GM18867 (cell line): ENCODE results near the gene PSTPIP2.
"Not testable (repeated sequence)": the region's sequence is repeated elsewhere in the genome, so short reads cannot be mapped to it uniquely, and the experiment has no call there.

Source experiments
- ATAC-seq: cut with Tn5 transposase; IDR thresholded peaks from one replicate; pipeline ENCODE4 v1.9.1; 2021; ENCODE audit warnings: mild to moderate bottlenecking, moderate library complexity; ENCODE audit not compliant: unreplicated experiment

Gene PSTPIP2

DNA sequence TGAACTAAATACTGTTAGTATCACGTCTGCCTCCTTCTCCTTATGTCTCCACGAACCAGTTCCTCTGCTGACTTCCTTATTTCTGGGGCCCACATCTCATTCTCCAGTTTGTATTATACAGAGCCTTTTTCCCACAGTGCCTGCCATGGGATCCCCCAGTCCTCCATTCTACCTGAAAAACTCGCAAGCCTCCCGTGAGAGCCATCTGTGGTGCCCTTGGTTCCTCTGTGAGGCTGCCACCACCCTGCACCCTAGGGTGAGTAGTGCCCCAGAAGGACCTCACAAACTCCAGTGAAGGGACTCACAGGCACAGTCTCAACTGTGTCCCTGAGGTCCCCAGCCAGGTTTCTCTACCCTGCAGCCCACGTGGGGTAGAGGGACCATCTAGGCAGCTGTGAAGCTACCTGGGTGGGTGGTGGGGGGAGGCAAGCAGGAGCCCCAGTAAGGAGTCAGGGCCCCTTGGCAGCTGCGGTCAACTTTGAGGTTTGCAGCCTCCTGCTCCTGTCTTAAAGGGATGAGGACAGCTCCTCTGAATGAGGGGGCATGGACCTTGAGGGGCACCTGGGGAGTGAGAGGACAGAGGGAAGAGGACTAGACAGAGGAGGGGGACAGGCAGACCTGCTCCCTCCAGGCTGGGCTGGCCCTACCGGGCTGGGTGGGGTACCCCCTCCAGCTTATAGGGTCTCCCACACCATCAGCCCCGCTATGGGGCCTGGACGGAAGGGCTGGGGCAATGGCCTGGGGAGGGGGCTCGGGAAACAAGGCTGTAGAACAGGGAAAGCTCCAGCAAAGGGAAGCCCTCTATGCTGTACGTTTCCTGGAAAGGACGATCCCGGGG is 1.0 kb downstream of the PSTPIP2 start:
- ATAC-seq: no peak

DNA sequence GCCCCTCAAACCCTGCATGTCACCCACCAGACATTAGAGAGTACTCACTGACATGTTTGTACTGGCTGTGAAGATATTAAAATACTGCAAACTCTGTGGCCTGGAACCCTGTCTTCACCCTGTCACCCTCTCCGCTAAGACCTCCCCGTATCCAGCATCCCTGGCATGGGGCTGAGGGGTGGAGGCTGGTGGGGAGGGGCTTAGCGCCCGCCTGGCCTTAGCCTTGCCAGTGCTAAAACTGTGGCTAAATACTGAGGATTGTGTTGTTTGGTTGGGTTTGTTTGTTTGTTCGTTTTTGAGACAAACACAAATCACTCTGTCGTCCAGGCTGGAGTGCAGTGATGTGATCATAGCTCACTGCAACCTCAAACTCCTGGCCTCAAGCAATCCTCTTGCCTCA is 1.8 kb downstream of the PSTPIP2 start:
- ATAC-seq: no peak

DNA sequence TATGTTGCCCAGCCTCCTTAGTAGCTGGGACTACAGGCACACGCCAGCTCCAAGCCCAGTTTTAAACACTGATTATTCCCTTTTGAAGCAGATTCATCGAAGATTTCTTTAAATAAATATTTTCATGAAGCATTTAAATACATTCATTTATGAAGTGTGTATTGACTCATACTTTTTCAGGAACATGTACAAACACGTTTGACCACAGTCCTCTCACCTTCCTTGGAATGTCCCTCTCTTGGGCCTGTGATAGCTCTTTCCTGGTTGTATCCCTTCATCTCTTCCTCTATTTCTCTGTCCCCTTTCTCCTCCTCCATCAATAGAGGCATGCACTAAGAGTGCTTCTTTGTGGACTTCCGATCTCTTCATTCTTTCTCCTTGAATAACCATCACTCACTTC is 2.5 kb downstream of the PSTPIP2 start:
- no peak for ATAC-seq

DNA sequence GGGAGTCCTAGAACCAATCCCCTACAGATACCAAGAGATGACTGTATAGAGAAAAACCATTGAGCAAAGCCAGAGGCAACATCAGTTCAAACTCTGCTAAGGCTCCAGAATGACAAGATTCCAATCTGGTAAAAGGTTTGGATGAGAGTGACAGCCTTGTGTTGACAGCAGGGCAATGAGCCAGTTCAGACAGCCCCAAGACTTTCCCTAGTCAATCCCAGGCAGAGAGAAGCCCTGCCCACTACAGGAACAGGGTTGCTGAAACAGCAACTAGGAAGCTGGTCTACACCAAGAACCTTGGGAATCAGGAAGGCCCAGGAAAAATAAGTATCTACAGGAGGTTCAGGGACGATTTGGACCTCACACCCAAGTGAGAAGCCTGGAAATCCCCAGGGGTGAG is 3.3 kb downstream of the PSTPIP2 start:
- no peak for ATAC-seq

DNA sequence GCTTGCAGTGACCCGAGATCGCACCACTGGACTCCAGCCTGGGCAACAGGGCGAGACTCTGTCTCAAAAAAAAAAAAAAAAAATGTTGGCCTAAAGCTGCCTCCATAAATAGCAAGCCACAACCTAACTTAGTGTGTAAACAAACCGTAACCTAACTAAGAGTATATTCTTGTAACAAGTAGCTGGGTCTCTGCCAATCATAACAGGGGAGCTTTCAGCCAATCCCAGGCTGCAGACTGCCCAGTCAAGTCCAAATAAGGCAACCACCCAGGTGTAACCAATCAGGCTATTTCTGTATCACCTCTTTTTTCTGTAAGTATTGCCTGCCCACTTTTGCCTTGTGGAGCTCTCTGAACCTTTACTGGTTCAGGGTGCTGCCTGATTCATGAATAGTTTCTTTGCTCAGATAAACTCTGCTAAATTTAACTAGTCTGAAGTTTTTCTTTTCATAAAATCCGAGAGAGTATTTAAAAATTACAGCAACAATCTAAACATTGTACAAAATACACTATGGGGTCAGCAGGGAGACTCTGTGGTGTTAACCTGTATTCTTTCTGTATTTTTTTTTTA is 4.5 kb downstream of the PSTPIP2 start:
- no peak for ATAC-seq

DNA sequence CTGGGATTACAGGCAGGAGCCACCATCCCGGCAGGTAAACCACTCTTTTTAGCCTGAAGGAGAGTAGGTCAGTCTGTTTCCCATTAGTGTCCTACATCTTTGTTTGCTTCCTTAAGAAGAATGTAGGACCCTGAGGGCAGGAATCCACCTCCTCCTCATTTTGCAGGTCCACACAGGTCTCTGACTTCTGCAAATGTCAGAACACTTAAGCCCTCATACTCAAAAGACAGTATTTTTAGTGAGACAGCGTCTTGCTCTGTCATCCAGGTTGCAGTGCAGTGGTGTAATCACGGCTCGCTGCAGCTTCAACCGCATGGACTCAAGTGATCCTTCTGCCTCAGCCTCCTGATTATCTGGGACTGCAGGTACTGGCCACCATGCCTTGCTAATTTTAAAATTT is 9.3 kb downstream of the PSTPIP2 start:
- ATAC-seq: no peak

DNA sequence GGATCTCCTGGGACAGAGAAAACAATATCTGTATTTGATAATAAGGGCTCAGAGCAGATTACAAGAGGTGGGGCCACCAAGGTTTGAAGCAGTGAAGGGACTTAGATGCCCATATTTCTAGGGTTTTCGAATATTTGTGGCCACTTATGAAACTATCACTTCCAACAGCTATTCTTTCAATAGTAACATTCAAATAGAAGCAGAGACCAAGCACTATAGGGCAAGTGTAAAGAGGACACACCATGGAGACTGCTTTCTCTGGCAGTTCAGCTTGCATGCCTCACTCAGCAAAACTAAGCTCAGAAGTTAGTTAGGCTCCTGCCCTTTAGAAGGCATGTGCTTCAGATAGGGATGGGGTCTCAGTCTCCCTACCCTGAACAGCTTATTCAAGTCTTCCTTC is 10.3 kb downstream of the PSTPIP2 start:
- ATAC-seq: no peak

DNA sequence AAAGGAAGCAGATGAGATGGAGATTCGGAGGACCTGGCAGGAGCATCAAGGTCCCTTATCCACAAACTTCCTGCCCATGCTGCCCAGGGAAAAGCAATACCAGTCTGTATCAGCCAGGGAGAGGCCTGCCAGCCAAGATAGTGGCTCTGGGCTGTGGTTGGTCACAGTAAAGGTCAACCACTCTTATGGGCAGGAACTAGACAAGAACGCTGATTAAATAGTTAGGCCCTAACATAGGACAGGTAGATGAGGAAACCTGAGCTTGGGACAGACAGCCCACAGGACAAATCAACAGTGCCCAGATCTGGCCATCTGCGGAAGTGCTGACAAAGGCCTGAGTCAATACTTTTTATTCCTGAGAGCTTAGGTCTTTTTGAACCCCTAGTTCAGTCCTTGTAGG is 10.7 kb downstream of the PSTPIP2 start:
- ATAC-seq: no peak

DNA sequence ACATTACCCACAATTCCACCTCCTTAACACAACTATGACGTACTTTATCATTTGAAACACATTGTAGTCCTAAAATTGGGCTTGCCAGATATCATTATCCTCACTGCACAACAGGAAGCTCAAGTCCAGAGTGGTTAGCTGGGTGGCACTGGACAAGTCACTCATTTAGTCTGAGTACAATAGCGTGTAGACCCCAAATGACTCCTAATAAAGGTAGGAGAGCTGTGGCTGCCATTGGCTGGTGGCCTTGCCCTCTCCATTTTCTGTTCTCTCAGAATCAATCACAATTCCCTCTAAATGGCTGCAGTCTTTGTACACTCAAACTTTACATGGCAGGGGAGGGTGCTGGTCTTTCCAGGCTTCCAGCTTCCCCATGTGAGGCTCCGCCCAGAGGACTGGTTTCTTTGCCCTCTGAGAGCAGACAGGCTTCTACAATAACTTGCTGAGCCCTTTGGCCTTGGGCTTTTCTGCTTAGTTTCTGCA is 11.7 kb downstream of the PSTPIP2 start:
- no peak for ATAC-seq

DNA sequence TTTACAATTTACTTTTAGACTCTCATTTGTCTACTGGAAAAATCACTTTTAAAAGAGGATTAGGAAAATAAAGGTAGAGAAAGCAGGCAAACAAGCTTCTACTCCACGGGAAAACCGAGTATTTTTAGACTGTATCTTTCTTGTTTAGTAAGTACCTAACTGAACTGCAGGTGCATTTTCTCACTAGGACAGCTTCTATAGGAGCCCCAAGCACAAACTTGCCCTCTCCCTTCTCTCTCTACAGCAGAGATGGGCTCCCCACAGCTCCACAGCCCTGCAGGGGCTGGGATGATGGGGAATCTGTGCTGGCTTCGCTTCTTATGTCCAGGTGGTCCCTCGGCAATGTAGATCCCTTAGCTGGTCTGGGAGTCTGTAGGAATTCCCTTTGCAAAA is 16.2 kb downstream of the PSTPIP2 start:
- ATAC-seq: no peak

DNA sequence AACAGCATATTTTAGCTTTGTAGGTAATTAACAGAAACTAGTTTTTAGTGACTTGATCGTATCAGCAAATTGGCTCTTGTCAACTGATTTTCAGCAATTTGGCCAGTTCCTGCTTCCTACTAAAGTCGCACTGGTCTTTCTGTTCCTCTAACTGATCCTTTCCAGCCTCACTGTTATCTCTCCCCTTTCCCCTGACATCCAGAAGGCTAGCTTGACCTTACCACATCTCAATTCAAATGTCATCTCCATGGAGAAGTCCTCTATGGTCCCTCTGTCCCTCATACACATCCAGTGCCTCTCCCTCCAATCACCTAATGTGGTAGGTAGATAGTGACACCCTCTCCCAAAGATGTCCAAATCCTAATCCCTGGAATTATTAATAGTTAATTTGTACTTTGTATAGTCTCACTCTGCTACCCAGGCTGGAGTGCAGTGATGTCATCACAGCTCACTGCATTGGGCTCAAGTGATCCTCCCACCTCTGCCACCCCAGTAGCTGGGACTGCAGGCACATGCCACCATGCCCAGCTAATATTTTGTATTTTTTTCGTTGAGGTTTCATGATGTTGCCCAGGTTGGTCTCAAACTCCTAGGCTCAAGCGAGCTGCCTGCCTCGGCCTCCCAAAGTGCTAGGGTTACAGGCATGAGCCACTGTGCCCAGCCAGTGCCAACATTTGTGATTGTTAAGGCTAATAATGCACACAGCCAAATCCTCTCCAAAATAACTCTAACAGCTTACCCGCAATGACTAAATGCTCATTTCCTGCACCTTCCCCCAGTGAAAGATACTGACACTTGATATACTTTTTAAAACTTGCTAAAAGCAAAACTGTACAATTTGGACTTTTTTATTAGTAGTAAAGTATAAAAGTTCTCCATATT is 16.9 kb downstream of the PSTPIP2 start:
- ATAC-seq: peak; percentile 75

DNA sequence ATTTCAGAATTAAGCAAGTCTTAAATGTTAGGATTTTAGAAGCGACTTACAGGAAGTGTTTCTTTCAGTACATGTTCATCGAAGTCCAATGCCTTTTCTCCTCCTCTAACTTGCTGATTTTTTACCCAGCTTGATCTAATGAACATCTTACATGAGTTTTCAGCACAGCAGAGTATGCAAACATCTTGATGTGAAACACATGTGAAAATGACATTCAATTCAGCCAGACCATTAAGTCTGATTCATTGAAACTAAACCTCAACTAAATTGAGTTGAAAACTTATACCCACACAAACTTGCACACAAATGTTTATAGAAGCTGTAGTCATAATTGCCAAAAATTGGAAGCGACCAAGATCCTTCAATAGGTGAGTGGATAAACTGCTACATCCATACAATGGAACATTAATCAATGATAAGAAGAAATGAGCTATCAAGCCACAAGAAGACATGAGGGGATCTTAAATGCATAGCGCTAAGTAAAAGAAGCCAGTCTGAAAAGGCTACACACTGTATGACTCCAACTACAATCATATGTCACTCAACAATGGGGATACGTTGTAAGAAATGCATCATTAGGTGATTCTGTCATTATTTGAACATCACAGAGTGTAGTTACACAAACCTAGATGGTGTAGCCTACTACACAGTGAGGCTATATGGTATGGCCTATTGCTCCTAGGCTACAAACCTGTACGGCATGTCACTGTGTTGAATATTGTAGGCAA is 18.5 kb downstream of the PSTPIP2 start:
- ATAC-seq: no peak

DNA sequence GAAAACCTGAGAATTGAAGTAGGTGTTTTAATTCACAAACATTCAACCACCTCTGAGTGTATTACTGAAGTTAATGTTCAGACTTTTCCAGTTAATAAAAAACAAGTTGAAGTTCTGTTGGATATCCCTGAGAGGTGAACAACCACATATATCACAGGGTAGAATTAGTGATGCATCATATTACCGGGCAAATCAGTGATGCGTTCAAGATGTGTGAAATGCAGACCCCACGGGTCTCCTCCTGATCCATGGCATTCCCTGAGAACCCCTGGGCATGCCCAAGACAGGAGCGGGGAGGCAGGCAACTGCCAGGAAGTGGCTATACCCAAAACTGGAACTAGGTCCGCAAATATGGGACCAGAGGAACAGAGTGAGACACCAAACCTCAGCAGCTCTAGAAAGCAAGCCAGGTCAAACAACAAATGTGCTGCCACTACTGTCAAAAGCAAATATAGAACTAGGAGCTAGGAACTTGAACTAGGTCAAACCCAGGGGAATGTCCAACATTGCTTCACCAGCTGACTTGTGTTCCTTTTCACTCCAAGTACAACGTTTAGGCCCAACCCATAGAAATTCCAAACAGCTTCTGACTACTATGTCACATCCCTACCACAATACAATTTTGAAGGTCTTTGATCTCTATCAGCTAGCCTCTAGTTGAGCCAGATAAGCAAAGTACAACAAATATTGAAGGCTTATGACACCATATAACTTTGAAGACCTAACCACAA is 20.2 kb downstream of the PSTPIP2 start:
- no peak for ATAC-seq

DNA sequence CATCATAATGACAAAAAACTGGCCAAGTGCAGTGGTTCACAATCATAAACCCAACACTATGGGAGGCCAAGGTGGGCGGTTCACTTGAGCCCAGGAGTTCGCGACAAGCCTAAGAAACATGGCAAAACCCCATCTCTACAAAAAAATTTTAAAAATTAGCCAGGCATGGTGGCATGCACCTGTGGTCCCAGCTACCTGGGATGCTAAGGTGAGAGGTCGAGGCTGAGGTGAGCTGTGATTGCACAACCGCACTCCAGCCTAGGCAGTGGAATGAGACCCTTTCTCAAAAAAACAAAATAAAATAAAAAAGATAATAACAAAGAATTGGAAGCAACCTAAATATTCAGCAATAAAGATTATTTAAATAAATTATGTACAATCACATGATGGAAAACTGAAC is 21.8 kb downstream of the PSTPIP2 start:
- no peak for ATAC-seq

DNA sequence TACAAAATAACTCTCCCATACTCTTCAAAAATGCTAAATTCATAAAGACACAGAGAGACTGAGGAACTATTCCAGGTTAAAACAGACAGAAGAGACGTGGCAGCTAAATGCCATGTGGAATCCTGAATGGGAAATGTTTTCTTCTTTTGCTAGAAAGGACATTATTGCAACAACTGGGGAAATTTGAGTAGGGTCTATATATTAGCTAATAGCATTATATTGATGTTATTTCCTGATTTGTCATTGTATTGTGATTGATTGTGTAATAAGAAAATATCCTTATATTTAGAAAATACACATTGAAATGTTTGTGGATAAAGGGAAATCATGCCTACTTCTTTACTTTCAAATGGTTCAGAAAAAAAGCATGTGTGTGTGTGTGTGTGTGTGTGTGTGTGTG is 23.4 kb downstream of the PSTPIP2 start:
- no peak for ATAC-seq

DNA sequence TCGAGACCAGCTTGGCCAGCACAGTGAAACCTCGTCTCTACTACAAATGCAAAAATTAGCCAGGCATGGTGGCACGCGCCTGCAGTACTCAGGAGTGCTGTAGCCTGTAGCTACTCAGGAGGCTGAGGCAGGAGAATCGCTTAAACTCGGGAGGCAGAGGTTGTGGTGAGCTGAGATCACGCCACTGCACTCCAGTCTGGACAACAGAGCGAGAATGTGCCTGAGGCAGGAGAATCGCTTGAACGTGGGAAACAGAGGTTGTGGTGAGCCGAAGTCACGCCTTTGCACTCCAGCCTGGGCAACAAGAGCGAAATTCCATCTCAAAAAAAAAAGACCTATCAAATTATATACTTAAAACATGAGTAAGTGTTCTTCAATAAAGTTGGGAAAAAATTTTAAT is 24.7 kb downstream of the PSTPIP2 start:
- ATAC-seq: not testable (repeated sequence)

DNA sequence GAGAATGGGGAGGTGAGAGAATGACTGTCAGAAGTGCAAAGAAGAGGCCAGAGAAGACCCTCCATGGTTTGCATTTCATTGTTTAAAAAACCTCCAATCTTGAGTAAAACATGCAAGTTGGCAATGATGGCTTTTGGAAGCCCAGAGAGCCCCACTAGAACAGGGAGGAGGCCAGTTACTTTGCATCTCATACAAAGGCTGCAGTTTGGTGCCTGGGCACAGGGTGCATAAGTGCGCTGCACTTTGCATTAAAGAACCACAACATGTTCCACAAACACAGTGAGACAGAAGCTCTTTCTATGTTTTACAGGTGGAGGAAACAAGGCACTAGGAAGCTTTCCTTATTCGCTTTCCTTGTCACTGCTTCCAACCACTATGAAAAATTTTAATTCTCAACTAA is 25.4 kb downstream of the PSTPIP2 start:
- no peak for ATAC-seq

DNA sequence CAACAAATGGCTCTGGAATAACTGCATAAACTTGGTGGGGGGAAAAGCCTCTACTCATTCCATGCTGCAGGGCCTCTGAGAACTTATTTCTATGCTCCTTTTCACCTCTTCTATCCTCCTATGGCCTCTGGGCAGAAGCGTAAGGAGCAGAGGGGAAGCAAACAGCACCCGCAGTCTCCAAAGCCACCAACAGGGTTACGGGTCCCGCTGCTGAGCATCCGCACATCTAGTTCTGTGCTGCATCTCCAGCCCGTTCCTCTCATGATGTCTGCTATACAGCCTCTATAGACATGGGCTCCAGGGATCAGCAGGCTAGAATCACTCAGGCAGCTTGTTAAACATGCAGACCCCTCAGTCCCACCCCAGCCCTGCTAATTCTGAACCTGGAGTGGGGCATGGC is 25.9 kb downstream of the PSTPIP2 start:
- ATAC-seq: no peak

DNA sequence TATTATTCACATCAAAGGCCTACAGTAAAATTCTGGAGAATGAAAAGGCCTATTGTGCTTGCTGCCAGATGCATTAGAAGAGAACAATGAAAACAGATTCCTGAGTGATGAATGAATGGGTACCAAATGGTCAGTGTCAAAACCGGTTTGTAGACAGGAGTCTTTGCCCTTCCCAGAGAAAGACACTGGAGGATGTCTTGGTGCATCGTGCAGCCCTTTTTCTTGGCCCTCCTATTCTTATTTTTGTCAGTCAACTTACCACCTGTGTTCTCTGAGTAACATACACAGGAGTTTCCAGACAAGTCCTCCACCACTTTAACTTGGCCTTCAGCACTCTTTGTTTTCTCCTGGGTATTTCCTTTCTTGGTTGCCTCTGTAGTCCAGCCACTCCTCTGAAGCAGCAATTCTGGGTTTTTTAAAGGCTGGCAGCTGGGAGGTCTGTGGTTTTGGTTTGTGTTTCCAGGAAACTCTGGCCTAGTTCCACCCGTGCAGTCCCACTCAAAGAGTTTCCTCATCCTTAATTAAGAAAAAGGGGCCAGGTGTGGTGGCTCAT is 29.4 kb downstream of the PSTPIP2 start:
- no peak for ATAC-seq

DNA sequence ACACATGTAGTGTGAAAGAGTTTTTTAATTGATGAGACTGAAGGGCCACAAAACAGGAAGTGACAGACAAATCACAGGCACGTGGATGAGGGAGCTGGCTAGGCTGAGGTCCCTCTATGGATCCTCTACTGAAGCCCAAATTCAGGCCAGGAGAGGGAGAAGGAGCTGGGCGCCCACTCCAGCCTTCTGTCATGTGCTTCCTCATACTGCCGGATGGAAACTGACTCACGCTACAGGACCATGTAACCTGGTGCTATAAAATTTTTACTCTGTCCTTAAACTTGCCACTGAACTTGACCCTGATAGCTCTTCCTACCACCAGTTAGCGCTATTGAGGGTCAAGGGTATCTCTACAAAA is 31.3 kb downstream of the PSTPIP2 start:
- no peak for ATAC-seq
